G401 (cell line): Measurements from ENCODE around the gene PTPRE. TPM values are rescaled to one million over a fixed set of nuclear protein-coding genes. Genes with fewer than 3 reads are reported as not detected.

Experiments used
- DNase-seq: peaks from one replicate; pipeline ENCODE4 v3.0.0-alpha.2; 2015; ENCODE audit warnings: low spot score
- in situ Hi-C: cut with HindIII; loops from 2 replicates; pipeline ENCODE4 v1.10.0; 2016; ENCODE audit warnings: low sequenced_read_pairs, mixed read lengths
- total RNA-seq: library from RNA; depleted of rRNA; stranded (reverse); fragments of >200 nt; shearing (Covaris generic); gene quantifications from 2 replicates; pipeline ENCODE4 v1.2.3, GENCODE V29; 2014

PTPRE gene
- total RNA-seq, 1 experiment from 2014 or later, result not detected

DNA sequence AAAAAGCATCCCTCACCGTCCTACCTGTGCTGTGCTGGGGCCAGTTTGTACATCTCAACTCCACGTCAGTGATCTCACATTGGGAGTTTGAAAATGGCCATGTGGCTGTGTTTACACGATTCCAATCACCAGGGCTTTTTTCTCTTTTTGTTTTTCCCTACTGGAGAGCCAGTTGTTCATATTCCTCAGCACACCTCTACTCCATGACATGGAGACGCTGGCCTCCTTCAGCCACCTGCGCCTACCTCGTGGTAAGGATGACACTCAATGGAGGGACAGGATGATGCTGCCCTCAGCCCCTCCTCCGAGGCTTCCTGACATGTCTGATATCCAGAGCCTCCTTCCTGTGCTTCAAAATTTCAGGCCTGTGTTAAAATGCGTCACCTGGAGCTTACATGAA is 24.5 kb upstream of the PTPRE start:
- in situ Hi-C loops, result no loop called here
- no peak for DNase-seq

DNA sequence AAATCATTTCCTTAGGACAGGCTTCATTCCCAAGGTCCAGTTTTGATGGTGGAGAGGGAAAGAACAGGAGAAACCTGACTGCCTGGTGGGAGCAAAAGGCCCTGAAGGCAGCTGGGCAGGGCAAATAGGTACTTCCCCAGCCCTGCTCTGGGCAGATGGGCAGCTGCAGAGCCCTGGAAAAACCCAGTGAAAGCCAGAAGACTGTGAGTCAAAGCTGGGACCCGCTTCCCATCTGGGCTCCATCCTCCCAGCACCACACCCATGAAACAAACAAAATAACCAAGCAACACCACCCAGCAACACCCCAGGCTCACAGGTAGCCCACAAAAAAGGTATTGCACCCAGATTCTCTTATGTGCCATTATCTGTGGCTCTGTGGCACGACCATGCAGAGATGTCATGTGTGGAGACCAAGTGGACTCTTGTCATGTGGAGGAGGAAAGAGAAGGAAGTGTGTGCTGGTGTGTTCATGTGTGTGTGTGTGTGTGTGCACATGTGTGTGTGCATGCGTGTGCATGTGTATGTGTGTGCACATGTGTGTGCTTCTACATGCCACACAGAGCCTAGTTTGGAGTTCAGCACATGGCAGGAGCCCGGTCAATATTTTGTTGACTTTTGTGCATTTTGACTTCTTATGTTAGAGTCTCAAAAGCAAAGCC is 24.0 kb upstream of the PTPRE start:
- in situ Hi-C loops, result no loop called here
- DNase-seq, result no peak

DNA sequence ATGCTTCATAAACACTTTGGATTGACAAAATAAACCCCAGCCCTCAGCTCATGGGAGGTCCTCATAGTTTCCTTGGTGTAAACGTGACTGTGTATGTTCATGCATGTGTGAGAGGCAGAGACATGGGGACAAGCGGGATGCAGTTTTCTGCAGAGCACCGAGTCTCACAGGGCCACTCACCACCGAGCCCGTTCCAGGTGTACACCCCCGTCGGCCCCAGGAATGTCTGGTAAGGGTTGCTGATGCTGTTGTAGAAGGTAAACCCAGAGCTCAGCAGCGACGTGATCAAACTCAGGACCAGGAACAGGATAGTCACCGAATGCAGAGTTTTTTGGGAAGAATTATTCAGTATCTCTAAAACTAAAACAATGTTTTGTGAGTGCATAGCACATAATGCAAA is 23.4 kb upstream of the PTPRE start:
- DNase-seq, result no peak
- in situ Hi-C loops, result no loop called here

DNA sequence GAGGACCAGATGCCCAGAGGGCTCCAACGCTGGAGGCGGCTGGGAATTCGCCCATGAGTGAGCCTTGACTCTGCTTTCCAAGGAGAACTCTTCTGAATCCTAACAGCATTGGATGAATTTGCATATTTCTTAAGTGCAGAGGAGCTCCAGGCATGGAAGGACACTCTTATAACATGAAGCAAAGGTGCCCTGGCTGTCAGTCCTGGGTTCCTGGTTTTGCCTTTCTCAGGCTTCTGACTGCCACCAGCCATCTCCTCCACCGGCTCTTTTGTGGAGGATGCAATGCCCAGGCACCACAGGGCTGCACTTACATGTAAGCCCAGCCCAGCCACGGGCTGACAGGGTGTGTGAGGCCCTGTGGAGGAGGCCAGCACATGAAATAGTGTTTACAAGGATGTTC is 22.4 kb upstream of the PTPRE start:
- in situ Hi-C loops, result no loop called here
- no peak for DNase-seq

DNA sequence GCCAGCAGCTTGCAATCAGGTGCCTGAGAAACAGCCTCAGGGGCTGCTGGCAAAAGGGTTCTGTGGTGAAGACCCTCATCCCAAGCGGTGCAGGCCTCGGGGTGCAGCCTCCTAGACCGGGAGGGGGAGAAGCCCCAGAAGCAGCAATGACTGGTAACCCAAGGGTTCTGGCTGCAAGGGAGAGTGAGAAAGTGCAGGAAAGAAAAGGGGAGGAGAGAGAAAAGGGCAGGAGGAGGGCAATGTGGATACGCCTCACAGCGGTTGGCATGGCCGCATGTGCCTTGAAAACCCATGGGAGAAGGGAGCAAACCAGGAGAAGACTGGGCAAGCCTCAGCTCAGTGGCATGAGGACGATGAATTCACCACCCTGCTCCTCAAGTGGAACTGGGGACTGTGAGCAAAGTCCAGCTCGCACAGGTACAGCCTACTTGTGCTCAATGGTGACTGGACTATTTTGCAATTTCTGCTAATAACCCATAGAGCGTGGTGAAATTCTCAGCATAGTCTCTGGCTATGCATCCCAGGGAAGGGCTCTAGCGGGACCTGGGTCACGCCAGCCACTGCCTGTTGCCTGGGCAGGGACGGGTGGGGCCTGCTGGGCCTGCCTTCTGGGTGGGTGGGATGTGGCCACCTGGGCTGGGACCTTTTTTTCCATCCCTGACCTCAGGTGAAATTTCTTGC is 20.4 kb upstream of the PTPRE start:
- in situ Hi-C loops, result no loop called here
- DNase-seq, result no peak

DNA sequence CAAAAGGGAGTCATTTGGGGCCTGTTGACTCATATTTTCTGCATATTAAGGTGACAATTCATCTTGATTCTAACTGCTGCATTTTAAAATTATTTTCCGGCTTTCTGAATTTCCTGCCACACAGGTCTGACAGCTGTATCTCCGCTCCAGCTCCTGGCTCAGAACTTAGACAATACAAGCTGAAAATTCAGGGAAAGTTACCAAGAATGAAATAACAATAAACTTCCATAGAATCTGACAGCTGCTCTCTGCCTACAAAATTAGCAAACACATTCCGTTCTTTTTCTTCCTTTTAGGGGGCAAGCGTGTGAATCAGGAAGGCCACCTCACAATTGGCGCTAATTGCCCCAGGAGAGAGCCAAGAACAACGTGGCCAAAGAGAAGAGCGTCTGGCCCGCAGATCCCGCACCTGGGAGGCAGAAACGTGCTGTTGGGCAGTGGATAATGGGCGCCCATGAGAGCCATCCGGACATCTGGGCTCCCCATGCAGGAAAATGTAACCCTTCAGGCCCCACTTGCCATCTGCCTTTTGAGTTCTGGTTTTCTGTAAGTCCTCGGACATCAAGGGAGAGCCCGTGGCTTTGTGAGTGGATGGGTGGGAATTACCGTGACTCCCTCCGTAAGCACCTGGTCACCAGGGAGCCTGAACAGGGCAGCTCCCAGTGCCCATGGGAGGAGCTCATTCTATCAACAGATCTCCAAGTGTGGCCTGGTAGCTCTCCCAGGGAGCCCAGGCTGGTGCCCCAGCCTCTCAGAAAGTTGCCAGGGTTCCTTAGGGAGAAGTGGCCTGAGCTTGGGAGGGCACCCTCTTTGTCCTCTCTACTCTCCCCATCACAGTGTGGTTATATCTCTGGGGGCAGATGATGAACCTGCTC is 19.1 kb upstream of the PTPRE start:
- DNase-seq, result no peak
- in situ Hi-C loops, result no loop called here

DNA sequence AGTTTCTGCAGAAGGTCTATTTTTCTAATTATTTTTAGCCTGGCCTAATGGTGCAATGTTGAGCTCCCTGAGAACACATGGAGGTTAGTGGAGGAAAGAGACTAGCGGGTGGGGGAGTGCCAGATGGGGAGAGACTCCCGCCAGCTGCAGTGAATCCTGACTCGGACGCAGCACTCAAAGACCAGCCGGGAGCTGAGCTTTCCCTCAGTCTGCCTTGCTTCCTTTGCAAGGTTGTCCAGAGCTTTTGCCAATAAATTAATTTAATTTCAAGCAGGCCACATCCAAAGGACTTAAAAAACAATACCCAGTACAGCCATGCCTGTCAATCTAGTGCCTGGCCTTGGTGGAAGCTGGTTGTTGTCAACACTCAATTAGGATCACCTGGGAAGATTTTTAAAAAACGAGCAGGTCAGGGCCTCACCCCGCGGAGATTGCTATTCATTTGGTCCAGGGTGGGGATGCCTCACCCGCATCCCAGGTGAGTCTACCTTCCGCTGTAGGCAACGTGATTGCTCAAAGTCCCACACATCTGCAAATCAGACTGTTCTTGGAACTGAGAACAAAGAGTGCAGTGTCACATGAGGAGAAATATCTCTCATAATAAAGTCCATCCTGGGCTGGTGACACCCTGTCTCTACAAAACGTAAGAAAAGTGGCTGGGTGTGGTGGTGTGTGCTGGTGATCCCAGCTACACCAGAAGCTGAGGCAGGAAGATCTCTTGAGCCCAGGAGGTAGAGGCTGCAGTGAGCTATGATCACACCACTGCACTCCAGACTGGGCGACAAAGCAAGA is 18.2 kb upstream of the PTPRE start:
- in situ Hi-C loops, result no loop called here
- DNase-seq, result no peak

DNA sequence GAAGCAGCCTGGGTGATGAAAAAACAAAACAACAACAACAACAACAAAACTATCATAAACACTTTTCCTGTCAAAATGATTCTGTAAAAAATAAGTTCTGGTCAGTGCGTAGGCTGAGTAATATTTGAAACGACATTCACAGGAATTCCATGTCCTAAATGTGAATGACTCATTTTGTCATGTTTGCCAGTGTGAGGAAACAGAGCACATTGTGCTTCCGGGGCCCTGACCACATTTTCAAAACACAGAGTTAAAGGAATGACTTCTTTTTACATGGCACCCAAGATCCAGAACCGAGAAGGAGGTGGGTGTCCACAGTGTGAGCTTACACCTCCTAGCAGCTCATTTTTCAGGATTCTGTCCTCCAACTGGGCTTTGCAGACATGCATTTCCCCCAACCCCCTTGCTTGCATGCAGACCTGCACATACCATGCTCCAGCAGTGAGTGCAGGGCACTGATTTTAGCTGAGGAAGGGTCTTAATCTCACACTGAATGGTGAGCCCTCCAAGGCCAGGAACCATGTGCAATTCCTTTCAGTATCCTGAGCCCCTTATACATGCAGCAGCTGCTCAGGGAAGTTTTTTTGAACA is 17.2 kb upstream of the PTPRE start:
- in situ Hi-C loops, result no loop called here
- DNase-seq, result no peak

DNA sequence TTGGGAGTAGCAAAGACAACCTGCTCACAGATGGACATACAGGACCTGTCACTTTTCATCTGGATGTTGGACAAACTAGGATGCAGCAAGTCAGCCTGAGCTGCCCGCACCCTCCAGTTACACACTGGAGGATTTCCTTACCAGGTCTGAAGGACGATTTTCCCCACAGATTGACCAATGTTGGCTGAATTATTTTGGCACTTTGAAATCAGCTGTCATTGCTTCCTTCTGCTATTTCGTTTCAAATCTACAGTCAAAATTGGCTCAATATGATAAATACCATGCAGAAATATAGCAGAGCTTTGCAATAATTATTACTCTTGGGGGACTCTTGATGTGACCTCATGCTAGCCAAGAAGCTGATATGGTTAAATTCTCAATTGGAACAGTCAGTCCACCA is 16.7 kb upstream of the PTPRE start:
- no peak for DNase-seq
- in situ Hi-C loops, result no loop called here

DNA sequence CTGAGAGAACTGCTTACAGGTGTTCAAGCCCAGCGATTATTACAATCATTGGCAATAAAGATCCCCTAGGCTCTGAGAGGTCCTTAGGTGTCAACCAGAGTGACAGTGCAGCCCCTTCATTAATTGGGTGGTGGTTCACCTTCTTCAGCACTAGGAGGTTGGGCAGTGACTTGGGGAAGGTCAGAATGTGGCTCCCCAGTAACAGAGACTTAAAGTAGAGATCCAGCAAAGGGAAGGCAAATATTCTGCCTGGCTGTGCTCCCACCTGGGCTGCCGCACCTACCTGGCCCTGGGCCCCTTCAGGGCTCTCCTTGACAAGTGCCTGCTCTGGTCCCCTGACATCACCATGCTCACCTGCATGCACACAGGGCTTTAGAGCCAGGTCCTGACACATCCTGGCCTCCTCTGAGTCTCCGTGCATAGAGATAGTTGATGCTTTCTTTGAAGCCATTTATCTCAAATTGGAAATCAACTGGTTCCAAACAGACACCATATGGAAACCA is 16.0 kb upstream of the PTPRE start:
- in situ Hi-C loops, result no loop called here
- no peak for DNase-seq

DNA sequence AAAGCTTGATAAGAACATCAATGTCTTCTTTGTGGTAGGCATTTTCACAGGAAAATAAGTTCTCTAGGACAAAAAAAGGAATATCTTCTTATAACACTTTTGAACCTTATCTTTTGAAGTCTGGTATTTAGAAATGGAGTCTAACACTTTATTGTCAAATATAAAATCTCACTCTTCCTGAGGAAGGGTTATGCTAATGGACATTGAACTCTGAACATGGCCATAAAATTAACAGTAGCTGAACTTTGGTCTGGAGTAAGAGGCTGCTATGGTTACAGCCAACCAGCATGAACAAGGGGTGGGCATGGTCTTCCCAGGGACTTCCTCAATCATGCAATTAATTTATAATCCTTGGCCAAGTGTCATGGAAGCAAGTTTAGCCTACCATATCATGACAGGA is 14.2 kb upstream of the PTPRE start, which contains the start of gene CLRN3:
CLRN3 (minus strand) TSS at position 199 of the 400 bp plus-strand sequence; CDS start at position 42, 157 bp downstream.
- in situ Hi-C loops, result no loop called here
- DNase-seq, result no peak

DNA sequence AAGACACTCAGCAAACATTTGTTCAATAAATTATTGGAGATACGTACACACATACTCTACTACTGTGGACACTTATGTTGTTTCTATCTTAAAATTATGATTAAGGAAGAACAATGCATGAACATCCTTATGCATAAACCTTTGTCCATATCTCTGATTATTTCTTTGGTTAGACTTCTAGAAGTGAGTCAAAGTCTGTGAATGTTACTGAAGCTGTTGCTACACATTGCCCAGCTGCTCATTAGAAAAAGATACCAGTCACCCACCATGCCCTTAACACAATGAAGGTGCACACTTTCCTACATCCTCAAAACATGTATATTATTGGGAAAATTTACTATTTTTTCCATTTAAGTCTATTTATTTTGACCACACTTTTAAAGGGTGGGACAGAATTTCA is 12.8 kb upstream of the PTPRE start:
- no peak for DNase-seq
- in situ Hi-C loops, result no loop called here

DNA sequence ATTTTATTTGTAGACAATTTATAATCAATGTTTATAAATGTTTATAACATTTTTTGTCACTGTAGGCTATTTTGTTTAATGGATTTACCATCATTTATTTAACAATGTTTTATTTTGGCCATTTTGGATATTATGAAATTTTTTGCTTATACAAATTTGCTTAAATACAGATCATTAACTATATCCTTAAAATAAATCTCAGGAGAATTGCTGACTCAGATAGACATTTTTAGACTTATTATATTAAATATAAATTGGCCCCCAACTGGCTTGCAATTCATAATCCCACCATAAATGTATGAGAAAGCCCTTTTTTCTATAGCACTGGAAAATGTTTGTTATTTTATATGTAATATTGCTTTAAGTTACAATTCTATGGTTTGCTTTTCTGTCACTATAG is 10.3 kb upstream of the PTPRE start:
- DNase-seq, result no peak
- in situ Hi-C loops, result no loop called here

DNA sequence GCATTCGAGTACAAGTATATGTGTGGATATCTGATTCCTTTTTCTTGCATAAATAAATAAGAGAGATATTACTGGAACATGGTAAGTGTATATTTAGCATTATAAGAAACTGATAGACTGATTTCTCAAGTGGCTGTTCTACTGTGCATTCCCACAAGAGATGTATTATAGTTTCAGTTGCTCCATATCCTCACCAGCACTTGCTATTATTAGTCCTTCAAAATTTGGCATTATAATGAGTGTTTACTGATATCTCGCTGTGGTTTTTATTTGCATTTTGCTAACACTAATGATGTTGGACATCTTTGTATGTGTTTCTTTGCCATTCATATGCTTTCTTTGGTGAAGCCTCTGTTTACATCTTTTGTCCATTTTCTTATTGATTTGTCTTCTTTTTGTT is 9.7 kb upstream of the PTPRE start:
- in situ Hi-C loops, result no loop called here
- DNase-seq, result no peak

DNA sequence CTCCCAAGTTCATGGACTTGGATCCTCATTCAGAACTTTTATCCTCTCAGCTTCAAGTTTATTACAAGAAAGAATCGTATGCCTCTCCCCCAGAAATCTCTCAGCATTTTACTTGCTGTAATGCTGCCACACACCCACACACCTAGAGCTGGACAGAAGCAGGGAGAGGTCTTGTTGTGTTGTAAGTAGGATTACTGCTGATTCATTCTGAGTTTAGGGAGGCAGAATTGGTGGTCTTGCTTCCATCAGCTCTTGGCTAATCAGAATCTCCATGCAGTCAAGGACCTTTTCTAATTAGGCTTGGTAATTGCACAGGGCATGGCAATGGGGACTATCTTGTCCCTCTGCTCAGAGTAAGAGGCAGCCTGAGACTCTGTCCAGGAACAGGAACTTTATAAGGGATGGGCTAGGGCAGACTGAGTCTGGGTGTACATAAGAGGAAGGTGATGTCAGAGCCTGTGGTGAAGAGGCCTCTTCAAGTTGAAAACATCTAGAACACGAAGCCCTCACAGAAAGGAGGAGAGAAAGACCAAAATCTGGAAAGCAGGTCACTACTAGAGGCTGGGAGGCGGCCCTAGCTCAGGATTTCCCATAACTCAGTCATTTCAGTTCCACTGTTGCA is 7.0 kb upstream of the PTPRE start:
- DNase-seq, result no peak
- in situ Hi-C loops, result no loop called here

DNA sequence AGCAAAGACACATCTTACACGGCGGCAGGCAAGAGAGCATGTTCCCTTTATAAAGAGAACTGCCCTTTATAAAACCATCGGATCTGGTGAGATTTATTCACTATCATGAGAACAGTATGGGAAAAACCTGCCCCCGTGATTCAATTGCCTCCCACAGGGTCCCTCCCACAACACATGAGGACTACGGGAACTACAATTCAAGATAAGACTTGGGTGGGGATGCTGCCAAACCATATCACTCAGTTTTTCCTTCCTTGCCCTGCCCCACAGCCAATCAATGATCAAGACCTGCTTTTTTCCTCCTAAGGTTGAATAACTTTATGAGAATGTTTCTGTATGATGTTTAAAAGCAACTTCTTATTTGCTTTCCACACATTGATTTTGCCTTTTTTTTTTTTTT is 3.1 kb upstream of the PTPRE start:
- in situ Hi-C loops, result no loop called here
- DNase-seq, result no peak

DNA sequence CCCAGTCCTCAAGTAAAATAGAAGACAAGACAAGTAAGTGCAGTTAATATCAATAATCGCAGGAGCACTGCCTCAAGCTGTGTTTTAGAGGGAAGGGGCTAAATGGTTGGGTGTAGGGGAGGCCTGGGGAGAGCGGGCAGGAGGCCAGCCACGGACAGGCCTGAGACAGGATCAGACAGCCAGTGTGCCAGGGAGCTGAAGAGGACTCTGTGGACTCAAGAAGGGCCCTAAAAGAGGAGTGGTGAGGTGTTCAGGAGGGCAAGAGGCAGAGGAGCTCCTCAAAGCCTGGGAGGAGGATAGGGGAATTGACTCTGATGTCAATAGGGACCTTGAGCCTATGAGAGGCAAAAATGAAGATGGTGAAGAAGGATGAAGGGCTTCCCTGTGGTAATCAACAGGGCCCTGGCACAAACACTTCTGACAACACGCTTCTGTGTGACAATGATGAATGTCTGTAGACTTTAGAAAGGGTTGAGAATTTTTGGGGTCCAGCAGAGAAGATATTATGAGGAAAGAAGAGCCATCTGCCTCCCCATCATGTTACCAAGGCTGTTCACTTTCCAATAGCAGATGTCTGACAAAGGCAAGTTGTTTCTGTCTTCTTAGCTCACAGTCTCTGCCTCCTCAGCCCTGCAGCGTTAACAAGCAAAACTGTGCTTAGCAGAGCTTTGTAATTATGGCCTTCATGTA is 2.4 kb upstream of the PTPRE start:
- in situ Hi-C loops, result no loop called here
- no peak for DNase-seq
